ENCODE measurements around the gene HOXC9. TPM values are rescaled to one million over a fixed set of nuclear protein-coding genes. Genes with fewer than 3 reads are reported as not detected.

The HOXC9 gene
- total RNA-seq, 1 donor from 2014 or later, result not detected

DNA sequence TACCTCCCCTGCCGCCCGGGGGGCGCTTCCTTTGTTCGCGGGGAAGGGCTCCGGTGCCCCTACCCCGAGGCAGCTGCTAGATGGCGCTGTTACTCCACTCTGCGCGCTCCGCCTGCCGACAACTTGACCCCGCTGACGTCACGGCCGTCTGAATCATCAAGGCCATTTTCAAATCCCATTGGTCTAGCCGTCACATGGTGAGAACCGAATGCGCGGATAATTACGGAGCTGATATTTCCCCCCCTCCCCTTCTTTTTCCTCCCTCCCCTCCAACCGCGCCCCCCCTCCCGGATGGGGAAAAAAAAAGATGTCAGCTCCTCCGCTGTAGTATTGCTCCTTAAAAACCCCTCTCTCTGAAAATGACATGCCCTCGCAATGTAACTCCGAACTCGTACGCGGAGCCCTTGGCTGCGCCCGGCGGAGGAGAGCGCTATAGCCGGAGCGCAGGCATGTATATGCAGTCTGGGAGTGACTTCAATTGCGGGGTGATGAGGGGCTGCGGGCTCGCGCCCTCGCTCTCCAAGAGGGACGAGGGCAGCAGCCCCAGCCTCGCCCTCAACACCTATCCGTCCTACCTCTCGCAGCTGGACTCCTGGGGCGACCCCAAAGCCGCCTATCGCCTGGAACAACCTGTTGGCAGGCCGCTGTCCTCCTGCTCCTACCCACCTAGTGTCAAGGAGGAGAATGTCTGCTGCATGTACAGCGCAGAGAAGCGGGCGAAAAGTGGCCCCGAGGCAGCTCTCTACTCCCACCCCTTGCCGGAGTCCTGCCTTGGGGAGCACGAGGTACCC lies 14.9 kb upstream of the HOXC9 start, which contains the start of gene HOXC10:
Gene HOXC10 (plus strand): TSS at position 246 of the 791 bp plus-strand sequence. CDS start 114 bp downstream, at position 360.
- ATAC-seq (ENCODE audit: poor library complexity) (peak; percentile 55), DNase-seq (peak; percentile 86)
- intact Hi-C loops (cut with DNase I), result no loop called here

DNA sequence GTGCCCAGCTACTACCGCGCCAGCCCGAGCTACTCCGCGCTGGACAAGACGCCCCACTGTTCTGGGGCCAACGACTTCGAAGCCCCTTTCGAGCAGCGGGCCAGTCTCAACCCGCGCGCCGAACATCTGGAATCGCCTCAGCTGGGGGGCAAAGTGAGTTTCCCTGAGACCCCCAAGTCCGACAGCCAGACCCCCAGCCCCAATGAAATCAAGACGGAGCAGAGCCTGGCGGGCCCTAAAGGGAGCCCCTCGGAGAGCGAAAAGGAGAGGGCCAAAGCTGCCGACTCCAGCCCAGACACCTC lies 14.3 kb upstream of the HOXC9 start:
- intact Hi-C loops (cut with DNase I), result no loop called here
- ATAC-seq (ENCODE audit: poor library complexity), result no peak
- DNase-seq, result peak; percentile 26

DNA sequence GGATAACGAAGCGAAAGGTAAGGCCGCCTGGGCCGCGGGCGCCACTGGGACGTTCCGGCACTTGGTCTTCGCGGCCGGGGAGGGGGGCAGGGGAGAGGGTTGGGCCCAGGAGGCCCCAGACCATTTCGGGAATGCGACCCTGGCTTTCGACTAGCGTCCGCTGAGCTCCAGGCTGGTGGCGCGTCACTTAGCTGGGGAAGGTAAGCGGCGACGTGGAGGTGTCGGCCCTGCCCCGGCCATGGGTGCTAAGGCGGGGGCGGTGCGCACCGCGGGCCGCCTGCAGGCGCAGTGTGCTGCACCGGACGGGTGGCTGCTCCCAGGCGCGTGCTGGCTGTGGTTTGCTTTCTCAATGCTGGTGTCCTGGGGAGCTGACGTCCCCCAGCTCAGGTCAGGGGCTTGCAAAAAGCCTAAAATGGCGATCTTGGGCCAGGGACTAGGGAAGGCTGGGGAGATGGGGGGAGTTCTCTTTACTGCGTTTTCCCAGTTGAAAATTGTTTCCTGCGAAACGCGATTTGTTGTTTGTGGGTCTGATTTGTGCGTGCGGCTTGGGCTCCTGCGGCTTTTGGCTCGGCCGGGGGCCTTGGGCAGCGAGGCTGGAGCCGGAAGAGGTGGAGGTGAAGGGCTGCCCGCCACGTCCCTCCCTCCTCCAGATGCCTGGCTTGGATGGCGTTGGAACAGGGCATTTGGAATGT lies 13.8 kb upstream of the HOXC9 start:
- ATAC-seq (ENCODE audit: poor library complexity), result no peak
- peak; percentile 31 for DNase-seq
- intact Hi-C loops (cut with DNase I), result no loop called here

DNA sequence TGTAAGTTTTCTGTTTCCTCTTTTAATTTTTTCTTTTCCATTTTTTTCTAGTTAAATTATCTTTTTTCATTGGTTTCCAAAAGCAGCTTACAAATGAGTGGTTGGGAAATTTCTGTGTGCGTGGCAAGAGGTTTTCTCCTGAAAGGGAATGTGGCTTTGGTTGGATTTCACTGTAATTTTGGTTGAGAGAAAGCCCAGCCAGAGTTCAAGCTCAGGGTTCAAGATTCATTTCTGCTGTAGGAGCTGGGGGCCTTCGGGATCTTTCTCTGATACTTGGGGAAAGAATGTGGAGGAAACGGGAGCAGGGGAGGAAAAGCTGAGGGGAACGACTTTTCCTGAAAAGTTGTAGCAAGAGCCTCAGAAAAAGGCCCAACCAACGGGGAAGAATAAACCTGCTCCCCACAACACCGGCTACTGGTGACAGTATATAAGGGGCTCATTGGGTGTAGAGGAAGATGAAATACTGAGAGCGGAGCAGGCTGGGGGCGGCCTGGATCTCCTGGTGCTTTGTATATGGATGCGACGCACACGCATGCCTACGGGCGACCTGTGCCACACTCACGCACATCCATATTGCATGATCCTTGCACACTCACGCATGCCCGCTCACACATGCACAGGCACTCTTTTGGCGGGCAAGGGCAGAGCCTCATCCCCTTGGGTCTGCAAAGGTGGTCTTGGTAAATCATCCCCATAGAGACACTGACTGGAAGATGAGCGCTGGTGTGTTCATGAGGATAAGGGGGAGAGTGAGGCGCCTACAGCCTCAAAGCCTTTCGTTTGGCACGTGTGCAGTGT lies 13.1 kb upstream of the HOXC9 start:
- intact Hi-C loops (cut with DNase I), result no loop called here
- ATAC-seq (ENCODE audit: poor library complexity) (no peak), DNase-seq (no peak)

DNA sequence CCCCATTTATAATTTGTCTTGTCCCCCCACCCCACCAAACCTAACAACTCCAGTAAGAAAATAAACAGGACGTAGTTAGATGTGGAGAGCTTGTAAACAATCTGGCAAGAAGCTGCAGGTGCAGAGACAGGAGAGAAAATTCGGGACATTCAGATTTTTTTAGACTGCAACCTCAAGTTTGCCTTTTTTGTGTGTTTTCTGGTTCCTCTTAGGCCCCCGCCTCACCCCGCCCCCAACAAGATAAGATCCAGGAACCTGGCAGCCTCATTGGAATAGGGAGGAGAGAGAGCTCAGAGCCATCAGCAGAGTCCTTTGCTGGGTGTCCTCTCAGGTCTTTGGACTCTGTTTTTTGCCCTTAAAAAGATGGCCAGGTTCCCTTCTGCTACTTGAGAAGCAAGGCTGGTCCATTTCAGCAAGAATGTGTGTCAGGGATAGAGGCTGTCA lies 12.2 kb upstream of the HOXC9 start:
- intact Hi-C loops (cut with DNase I), result no loop called here
- DNase-seq, result no peak
- ATAC-seq (ENCODE audit: poor library complexity), result no peak

DNA sequence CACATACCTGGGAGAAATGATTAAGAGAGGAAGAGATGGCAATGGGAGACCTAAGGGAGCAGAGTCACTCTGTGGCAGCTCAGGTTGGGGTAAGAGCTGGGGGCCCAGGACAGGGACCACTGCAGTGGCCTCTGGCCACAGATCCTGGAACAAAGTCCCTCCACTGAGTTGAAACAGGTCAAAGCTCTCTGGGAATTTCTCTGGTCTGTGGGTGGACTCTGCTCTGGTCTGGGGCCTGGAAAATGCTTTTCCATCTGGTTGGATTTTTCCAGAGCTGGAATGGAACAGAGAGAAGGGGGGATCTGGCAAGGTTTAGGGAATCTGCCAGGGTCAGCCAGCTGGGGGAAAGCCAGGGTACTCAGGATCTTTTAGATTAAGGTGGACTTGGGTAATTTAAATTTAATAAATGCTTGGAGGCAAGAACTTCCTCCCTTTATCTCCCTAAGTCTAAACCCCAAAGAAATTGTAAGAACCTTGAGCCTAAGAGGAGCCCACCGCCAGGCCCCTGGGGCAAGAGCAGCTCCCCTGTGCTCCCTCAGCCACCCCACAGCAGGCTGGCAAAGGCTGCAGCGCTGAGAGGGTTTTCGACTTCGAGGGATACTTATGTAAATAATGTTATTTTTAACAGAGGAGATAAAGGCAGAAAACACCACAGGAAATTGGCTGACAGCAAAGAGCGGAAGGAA lies 11.3 kb upstream of the HOXC9 start:
- intact Hi-C loops (cut with DNase I), result no loop called here
- ATAC-seq (ENCODE audit: poor library complexity), result no peak
- DNase-seq, result no peak

DNA sequence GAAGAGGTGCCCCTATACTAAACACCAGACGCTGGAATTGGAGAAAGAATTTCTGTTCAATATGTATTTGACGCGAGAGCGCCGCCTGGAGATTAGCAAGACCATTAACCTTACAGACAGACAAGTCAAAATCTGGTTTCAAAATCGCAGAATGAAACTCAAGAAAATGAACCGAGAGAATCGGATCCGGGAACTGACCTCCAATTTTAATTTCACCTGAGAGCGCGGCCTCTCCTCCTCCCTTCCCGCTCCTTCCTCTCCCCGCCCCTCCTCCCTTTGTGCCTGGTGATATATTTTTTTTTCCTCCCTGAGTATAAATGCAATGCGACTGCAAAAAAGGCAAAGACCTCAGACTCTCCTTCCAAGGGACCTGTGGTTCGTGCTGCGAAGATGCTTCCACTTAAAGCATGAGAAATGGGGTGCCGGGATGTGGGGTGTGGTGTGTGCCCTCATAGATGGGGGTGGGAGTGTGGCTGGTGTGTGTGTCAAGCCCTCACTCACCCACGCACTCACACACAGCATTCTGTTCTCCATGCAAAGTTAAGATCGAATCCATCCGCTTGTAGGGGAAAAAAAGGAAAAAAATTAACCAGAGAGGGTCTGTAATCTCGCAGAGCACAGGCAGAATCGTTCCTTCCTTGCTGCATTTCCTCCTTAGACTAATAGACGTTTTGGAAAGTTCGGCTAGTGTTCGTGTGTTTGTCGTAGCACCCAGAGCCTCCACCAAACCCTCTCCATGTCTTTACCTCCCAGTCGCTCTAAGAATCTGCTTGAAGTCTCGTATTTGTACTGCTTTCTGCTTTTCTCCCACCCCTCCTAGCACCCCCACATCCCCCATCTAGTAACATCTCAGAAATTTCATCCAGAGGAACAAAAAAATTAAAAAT lies 10.5 kb upstream of the HOXC9 start:
- ATAC-seq (ENCODE audit: poor library complexity), result no peak
- intact Hi-C loops (cut with DNase I), result no loop called here
- no peak for DNase-seq

DNA sequence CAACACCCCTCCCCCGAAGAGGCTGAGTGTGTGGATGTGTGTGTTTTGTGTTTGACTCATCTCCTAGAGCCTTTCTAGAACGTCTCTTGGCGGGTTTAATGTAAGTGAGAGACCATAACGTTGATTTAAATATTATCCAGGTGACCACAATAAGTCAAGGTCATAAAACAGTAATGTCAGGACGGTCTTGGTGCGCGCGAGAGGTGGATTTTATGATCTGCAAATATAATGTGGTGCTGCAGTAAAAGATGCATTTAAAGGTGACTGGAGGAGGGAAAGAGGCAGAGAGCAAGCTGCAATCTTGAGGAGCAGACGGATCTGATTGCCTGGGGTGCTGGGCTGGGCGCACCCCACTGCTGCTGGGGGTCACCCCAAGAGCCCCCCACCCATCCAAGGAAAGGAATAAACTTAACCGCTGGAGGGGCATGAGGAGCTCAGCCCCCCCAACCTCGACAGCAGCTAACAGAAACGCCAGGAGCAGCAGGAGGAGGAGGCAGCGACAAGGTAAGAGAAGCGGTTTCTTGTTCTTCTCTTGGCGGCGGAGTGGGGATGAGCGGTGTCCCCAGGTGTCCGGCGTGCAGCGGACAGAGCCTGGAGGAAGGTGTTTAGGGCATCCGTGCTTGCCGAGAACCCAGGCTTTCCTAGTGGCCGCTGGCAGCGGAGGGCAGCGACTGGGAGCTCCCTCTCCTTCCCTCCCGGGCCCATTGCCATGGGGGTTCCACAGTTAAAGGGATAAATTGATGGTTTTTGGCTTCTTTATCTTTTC lies 9.5 kb upstream of the HOXC9 start:
- intact Hi-C loops (cut with DNase I), result no loop called here
- ATAC-seq (ENCODE audit: poor library complexity), result no peak
- DNase-seq, result no peak

DNA sequence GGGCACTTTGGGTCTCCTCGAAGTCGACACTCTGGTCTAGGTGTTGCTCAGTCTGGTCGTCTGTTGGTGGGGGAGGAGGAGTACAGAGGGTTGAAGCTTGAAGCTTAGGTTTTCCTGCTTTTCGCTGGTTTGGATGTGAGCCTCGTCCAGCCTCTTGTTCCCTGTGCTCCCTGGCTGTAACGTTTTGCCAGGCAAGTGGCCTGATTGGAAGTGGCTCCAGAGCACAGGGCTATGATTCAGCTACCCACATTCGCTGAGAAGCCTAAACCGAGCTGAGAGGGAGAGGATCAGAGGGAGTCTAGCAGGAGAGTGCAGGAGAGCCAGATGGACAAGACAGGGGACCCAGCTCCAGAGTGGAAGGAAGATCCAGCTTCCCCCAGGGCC lies 8.9 kb upstream of the HOXC9 start:
- DNase-seq (no peak), ATAC-seq (ENCODE audit: poor library complexity) (no peak)
- intact Hi-C loops (cut with DNase I), result no loop called here

DNA sequence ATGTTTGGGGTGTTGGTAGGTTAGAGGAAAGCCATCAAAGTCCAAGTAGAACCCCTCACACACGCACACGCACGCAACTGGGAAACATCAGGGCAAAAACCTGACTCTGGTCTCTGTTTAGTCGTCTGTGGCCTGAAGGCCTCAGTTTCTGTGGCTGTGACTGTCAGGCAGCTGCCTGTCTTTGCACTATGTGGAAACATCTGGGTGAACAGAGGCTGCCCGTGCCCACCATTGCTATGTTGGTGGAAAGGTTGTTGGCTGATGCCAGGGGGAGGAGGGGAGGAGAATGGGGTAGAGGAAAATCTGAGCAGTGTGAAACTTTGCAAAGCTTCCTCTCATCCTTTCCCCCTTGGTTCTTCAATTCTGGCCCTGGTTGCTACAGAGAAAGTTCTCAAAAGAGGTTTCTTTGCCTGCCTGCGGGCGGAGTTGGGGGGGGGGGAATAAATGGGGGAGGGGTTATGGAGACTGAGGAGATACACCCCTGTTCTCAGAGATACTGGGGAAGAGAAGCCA lies 7.5 kb upstream of the HOXC9 start:
- intact Hi-C loops (cut with DNase I), result no loop called here
- no peak for ATAC-seq (ENCODE audit: poor library complexity)
- DNase-seq, result no peak

DNA sequence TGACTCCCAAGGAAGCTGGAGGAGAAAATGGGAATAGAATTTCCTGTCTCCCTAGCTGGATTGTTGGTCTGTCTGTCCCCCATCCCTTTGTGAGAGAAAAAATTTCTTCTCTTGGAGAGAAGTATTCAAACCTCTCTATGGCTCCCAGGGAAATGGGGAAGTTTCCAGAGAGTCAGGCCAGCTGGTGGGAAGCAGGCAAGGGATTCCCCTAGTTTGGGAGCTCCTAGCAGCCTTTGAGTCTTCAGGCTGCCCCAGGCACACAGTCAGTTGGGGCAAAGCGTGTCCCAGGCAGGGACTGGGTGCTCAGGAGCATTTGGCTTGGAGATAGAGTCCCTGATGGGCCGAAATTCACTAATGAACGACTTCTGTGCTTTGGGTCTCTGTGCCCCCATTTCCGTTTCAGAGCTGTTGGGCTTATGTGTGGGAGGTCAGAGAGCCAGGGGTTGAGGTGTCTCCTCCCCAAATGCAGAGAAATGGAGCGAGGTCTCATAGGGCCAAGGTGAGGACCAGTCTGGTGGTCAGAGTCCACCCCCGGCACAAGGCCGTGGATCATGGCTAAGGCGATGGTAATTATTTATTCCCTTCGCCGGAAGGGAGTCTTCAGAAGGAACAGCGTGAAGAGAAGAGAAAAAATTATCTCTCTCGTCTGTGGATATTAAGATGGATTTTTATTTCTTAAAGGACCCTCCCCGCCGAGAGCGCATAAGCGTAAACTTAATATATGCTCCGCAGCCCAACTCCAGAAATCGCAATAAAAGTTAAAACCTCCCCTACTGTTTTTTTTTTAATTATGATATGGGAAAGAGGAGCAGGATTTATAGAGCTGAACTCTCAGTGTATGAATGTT lies 6.6 kb upstream of the HOXC9 start:
- intact Hi-C loops (cut with DNase I), result no loop called here
- DNase-seq, result no peak
- ATAC-seq (ENCODE audit: poor library complexity), result no peak

DNA sequence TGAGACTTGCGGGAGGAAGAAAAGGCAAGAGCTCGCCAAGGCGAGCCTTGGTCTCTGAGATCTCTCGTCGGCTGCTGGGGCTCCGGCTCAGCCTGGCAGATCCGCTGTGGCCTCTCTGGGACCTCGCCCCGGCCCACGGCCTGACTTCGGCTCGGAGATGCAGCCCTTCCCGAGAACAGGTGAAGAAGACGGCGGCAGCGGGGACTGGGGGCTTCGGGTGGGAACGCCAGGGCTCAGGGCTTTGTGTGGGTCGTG lies 6.0 kb upstream of the HOXC9 start:
- intact Hi-C loops (cut with DNase I), result no loop called here
- ATAC-seq (ENCODE audit: poor library complexity), result no peak
- no peak for DNase-seq

DNA sequence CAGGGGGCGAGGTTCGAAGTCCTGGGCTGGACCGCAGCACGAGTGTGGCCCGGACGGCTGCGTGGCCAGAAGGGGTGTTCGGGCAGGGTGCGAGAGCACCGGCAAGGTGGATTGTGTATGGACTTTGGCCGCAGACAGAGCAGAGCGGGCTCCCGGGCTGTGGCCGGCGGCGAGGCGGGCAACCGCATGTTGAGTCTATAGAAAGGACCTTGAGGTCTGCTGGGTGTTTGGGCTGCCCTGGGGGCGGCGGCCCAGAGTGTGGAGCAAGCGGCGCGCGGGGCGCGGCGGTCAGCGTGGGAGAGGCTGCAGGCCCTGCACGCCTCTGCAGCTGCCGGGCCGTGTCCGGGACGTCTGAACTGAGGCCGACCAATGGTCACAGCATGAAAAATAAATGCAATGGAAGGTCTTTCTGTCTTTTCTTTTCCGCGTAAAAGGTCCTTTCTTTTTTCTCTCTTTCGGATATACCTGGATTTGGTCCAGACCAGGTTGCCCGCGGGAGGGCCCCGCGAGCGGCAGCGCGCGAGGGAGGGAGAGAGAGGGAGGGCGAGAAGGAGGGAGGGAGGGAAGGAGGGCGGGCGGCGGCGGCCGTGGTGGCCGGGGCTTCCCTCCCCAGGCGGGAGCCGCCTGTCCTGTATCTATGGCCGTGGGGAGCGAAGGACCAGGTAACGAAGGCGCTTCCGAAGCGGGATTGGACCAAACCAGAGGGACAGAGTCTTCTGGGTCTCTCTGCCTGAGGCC lies 5.5 kb upstream of the HOXC9 start:
- intact Hi-C loops (cut with DNase I), result no loop called here
- no peak for DNase-seq
- ATAC-seq (ENCODE audit: poor library complexity), result no peak

DNA sequence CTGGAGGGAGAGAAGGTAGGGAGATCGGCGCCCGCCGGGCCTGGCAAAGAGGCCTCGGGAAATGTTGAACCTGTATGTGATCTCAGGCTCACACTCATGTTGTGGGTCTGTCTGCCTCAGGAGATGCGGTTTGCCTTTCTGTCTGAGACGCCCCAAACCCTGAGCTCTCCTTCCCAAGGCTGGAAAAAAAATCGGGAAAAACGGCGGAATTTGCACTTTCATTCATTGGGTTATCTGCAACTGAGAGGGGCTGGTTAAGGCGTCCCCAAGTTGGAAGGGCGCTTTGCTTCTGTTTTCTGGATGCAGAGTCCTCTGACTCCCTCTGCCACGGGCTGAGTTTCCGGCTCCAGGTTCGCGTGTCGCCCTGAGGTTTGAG lies 5.0 kb upstream of the HOXC9 start:
- DNase-seq (no peak), ATAC-seq (ENCODE audit: poor library complexity) (peak; percentile 16)
- intact Hi-C loops (cut with DNase I), result no loop called here

DNA sequence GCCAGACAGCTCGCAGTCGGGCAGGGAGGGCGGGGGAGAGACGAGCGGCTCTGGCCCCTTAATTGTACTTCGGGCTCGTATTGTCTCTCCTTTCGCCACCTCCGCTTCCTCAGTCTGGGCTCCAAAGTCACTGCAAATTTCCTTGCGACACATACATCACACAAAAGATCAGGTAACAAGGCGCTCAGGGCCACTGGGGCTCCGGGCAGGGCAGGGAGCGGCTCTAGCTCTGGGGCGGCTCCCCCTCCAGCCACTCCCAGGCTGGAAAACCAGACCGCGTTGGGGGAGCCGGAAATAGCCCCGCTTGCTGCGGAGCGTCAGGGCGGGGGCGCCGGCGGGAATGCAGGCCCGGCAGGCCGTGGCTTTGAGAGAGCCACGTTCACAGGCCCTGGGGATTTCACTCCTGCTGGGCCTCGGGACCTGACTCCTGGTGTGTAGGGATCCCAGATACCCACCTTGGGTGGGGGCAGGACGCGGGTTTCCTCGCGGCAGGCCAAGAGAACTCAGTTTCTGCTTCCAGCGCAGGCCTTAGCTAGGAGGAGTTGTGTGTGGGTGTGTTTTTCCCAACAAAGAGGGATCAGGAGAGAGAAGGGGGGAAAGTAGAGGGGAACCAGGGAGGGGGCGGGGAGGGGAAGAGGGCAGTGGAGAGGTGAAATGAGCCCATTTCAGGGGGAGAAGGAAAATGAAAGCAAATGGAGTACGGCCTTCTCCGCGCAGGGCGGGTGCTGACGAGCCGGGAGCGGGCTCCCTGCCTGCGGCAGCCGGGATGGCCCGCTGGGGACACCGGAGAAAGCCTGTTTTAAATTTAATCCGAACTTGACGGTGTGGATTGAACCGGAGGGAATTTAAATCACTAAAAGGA lies 4.4 kb upstream of the HOXC9 start:
- intact Hi-C loops (cut with DNase I), result no loop called here
- peak; percentile 58 for ATAC-seq (ENCODE audit: poor library complexity)
- DNase-seq, result no peak

Data from Right ventricle myocardium superior (tissue), 1 donor.